CD4-positive, alpha-beta T cell treated with Interleukin-10 for 1 hour (primary cell): ENCODE data around the gene TRIO.

Experiments
- DNase-seq: peaks from one replicate; pipeline ENCODE4 v3.0.0-alpha.2; 2020

TRIO gene

DNA sequence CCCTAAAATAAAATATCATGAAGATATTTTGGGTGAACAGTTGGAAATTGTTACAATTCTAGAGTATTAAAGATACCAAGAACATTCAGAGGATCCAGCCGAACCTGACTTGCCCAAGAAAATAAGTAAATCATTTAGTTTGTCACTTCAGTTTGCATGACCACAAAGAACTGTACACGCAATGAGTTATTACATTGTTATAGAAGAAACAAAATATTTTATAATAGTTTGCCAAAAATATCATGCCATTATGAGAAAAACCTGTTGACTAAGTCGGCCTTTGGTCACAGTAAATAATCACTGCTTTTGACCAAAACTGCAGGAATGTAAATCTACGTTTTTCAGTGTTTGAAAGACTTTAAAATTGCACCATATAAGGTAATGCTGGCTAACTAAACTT, 27.9 kb downstream of the TRIO start:
- DNase-seq, result no peak

DNA sequence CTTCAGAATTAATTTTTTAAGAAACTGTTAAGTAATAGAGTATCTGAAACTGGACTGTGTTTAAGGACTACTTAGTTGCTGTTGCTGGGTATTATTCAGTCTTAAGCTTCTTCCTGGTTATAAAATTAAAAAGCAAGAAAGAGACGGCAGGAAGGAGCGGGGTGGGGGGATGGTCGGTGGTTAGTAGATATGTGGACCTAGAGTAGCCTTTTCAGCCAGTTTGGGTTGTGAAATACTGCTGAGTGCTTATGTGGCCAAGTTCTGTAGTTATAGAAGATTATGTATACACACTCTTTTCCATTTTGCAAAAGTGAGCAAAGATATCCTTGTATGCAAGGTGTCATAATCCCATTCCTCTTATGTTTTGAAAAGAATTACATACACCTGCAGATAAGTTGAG, 28.5 kb downstream of the TRIO start:
- DNase-seq, result no peak

DNA sequence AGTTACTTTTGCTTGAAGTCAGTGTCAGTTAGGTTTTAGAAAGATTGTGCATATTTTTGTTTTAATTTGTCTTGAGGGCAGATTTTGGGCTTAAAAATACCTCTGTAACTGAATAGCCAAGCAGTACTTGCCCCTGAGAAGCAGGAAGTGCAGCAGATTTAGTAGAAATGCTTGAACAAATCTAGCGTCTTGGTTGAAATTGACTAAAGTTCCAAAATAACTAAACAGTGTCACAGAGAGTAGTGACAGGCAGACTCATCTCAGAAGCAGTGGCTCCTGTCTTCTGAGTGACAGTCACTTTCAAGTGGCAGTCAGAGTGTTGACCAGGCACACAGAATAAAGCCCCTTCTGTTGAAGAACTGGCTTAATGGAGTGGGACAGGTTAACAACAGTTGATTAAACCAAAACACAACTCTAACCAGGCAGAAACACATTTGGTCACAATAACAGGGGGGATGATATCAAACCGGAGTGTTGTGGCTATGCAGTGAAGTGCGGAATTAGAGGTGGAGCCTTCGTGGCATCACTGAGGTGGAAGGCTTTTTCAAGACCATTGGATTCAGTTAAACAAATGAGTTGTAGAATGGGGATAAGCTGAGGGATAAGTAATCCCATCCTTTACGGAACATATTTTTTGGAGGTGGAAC, 29.1 kb downstream of the TRIO start:
- no peak for DNase-seq

DNA sequence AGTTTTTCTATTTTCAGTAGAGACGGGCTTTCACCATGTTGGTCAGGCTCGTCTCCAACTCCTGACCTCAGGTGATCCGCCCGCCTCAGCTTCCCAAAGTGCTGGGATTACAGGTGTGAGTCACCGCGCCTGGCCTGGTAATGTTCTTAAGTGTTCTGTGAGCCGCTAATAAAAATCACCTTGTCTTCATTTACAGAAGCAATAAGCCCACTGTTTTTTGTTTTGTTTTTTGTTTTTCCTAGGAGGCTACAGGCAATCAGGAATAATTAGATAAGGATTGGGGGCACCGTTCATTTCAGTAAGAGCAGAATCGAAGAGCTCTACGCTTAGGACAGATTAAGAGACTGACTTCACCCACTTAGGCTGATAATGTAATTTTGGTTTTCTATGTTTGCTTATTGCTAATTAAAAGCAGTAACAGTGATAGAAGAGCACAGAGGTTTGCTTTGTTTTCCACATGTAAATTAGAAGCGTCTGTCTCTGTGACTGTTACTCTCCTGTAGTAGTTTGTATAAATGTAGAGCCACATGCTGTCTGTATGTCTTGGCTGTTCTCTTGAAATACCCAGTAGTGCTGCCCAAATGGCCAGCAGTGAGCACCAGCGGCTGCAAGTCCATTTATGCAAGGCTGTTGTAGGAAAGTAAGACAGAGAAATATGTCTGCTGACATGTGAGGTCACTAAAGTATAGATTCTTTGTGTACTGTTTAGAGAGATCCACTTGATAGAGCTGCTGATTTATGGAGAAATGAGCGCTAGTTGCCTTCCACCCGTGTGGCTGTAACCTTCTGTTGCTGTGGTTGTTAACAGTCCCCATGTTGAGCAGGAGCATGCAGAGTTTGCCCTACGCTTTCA, 30.5 kb downstream of the TRIO start:
- no peak for DNase-seq

DNA sequence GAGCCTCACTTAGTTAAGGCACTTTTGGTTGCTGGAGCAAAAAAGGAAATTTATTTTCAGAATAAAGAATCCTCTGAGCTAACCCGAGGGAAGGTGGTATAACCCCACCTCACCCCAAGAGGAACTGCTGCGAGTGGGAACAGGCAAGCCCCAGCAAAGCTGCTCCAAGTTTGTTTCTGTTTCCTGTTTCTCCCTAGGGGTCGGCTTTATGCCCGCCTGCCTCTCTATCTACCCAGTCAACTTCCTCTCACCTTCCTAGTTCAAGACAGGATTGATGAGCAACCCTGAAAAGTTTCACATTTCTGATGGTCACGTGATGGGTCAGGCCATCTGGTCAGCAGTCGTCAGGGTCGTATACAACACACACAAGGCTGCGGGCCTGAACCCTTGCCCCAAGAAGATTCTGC, 31.1 kb downstream of the TRIO start:
- no peak for DNase-seq

DNA sequence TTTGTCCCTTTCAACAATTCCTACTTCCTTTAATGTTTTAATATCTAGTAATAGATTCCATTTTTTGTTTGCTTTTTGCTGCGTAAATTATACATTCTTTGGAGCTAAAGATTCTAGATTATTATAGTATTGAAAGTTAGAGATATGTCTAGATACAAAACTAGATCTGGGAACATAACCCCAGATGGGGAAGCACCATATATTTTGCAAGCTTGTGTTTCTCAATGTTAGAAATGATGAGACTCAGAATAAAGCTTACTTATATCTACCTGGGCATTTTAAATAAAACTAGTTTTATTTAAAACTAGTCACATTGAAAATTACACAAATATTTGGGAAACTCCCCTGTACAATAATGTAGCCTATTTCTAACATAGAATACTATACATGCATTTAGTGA, 32.2 kb downstream of the TRIO start:
- no peak for DNase-seq

DNA sequence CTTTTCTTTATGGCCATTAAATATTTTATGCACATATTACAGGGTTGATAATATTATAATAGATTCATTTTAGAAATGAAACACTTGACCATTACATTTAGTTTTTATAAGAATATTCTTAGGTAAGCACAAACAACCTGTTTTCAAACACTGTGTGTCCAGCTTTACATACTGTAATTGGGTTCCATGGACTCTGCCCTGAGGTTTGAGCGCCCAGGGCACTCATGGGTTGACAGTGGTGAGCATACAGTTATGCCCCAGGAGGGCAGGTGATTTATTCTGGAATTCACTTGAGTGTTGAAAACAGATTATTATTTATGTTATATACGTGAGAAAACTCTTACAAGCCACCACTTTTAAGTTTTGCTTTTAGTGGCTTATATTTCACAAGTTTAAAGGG, 33.7 kb downstream of the TRIO start:
- DNase-seq, result no peak

DNA sequence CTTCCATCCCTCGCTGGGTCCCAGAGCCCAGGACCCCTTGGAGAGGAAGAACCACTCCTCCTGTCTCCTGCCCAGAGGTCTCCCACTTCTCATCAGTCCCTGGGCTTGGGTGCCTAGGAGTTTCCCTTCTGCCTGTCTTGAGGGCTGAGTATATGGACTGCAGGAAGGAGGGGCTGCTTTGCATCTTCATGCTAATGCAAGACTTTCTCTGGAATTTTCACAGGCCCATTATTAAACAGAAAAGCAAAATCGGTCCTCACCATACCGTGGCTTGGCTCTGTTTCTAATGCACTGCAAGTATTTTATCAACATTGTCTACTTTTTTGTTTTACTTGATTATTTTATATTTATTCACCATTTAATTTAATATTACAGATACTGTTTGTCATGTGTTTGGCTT, 34.5 kb downstream of the TRIO start:
- DNase-seq, result no peak

DNA sequence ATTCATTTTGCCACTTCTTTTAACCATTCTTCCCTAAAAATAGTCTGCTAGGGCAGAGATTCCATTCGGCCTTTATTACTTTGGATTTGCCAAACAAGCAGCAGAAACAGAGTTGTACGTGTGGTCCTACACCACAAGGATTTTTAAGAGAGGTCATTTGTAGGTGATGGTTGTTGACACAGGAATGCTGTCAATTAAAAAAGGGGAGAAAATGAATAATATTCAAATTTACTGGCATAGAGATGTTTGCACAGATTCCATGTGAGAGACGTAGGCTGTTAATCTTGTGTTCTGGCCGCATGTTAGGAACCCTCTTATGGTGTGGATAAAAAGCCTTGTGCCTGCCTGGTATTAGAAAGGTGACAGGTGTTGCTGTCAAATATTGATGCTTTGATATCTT, 34.9 kb downstream of the TRIO start:
- no peak for DNase-seq

DNA sequence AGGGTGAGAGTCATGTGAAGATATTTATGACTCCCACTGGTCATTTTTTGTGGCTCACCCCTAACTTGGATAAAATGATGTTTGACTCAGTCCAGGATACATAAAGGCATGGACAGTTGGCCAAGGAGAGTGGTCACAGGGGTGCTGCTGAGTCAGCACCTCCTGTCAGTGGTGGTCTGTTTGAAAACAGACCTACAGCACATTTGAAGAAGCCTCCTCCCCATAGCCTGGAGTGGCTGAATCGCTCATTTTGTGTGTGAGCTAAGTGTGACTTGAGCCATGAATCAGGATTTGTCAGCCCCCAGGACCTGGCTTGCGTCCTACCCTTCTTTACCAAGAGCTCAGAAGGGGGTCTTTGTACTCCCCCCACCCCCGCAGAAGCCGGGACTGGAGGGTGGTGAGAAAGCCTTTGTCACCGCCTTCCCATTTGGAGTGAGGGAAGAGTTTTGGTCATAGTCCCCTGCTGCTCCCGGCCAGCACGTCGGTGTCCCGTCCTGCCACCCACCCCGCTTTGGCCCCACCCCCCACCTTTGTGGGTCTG, 35.6 kb downstream of the TRIO start:
- no peak for DNase-seq

DNA sequence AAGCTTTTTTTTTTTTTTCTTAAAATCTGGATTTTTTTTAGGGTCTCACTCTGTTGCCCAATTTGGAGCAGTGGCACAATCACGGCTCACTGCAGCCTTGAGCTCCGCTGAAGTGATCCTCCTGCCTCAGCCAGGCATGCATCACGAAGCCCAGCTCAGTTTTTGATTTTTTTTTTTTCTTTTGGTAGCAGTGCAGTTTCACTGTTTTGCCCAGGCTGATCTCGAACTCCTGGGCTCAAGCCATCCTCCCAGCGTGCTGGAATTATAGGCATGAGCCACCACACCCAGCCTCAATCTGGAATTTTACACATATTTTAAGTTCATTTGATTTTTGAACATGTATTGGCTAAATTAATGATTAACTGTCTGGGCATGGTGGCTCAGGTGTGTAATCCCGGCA, 36.3 kb downstream of the TRIO start:
- no peak for DNase-seq

DNA sequence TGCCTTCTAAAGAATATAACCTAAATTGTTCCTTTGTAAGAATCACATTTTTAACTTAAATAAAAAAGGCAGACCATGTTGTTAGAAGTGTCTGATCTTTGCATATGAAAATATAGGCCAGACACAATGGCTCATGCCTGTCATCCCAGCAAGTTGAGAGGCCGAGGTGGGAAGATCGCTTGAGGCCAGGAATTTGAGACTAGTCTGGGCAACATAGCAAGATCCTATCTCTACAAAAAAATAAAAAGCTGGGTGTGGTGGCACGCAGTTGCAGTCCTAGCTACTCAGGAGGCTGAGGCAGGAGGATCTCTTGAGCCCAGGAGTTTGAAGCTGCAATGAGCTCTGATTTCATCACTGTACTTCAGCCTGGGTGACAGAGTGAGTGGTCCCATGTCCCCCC, 37.3 kb downstream of the TRIO start:
- no peak for DNase-seq

DNA sequence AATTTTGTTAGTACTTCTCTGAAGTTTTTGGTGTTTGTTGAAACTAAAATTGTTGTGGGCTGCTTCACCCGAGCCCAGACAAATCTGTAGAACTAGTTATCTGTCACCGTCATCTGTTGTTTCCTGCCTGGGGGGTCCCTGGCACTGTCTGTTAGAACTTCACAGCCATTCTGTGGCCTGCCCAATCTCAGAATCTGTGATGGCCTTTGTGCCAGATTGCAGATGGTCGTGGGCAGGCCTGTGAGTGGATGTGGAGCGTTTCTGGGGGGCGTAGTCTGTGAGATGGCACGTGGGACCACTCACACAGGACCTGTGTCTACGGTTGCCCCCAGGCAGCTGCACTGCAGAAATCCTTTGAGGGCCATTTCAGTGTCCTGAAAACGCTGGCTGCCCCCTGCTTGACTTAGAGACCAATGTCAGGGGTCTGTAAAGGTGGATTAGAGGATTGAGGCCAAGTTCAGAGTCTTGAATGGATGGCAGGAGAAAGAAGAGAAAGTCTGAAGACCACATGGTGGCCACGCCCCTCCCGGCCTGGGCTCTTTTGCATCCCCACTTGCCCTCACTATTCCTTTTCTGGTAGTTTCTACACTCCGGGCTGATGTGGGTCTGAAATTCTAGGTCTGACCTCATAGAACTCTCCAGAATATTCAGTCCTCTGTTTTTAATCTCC, 38.3 kb downstream of the TRIO start:
- DNase-seq, result no peak

DNA sequence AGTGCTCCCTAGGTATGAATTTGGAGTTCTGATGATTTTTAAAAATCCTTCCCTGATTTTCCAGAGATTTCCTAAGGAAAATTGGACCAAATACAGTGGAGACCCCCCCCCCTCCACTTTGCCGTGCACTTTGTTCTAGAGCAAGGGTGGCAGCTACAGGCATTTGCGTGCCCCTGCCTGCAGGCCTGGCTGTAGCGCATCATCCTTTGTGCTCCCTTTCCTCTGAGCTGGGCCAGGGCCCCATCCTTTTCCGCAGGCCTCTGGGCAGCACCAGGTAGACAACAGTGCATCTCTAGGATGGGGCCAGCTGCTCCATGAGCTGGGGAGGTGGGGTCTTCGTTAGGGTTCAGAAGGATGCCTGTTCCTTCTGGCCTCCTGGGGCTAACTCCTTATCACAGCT, 39.6 kb downstream of the TRIO start:
- no peak for DNase-seq

DNA sequence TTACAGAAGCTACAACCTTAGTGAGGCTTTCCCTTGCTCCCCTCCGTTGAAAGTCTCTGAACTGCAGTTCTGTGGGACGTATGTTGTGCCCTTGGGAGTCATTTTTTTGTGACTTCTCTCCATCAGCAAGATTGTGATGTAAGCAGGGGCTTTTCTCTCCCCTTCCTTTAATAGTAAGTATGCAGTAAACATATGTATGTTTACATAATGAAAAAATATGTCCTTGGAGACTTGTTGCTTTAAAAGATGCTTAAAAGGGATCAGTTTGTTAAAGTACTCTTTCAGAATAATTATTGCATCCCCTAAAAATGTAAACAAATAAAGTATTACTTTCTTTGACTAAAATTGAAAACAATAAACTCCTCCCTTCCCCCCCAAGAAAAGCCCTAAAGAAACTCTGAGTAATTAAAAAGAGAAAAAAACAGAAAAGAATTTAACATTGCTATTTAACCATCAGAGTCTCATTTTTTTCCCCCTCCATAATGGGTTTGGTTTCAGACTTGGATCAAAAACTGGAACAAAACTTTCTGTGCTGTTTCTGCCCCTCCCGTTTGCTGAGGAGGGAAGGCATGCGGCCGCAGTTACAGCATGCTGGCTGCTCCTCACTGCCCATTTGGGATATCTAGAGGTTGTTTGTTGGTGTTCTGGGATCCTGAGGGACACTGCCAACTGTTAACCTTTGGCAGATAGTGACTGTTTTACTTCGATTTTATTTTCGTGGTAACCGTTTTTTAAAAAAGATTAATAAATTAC, 40.2 kb downstream of the TRIO start:
- no peak for DNase-seq

DNA sequence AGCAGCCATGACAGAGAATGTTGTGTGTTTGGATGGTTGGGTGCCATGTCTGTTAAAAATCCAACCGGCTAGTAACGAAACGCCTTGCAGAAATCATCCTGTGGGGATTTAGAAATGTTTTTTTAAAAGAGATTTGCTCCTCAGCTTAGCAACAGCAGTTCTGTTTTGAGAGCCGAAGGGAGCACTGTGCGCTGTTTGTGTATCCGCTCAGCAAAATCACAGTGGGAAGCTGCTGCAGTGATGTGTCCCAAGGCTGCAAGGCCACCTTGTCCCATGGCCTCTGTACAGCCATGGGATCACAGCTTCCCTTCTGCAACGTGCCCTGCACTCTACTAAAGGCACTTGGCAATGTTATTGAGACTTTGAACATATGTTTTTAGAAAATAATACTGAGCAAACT, 40.9 kb downstream of the TRIO start:
- no peak for DNase-seq

DNA sequence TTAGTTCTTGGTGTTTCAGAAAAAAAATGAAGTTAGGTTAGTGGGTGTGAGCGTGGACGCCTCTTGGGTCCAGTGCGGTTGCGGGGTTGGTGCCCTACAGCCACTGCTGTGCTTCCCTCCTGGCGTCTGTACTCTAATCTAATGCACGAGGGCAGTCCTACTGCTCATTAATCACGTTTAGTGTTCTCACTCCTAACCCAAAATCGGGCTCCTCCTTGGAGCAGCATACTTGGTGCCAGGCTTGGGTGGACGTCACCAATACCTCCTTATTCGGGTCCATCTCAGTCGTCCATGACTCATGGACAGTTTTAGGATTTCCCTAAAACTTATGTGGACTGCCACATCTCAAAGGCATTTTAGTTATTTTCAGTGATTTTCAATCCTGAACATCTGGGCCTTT, 41.6 kb downstream of the TRIO start:
- no peak for DNase-seq

DNA sequence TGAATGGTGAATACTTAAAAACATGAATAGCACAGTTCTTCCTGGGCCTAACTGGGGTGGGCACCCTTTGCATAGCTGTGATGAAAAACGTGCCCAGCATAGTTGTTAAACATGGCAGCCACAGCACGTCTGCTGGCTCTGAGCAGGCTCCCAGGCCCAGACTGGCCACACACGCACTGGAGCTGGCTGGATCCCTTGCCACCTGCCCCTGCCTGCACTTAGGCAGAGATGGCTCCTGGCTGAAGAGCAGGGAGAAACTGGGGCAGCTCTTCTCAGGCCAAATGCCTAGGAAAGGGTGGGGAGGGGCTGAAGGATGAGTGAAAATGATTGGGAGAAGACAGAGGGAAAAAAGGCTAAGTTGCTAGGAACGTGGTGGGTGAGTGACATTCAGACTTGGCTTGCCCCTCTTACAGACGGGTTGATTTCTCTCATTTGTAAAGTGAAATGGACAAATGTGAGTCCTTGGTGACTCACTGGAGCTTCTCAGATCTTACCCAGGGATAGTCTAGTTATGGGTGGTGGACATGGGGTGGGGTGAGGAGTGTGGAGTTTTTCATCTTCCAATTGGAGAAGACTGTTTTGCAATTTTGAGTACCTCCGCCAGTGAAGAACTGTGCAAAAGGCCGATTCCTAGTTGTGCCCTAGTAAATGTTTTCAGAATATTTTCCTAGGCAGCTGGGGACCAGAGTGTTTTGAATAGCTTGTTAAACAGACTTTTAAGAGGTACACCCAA, 42.4 kb downstream of the TRIO start:
- DNase-seq, result no peak

DNA sequence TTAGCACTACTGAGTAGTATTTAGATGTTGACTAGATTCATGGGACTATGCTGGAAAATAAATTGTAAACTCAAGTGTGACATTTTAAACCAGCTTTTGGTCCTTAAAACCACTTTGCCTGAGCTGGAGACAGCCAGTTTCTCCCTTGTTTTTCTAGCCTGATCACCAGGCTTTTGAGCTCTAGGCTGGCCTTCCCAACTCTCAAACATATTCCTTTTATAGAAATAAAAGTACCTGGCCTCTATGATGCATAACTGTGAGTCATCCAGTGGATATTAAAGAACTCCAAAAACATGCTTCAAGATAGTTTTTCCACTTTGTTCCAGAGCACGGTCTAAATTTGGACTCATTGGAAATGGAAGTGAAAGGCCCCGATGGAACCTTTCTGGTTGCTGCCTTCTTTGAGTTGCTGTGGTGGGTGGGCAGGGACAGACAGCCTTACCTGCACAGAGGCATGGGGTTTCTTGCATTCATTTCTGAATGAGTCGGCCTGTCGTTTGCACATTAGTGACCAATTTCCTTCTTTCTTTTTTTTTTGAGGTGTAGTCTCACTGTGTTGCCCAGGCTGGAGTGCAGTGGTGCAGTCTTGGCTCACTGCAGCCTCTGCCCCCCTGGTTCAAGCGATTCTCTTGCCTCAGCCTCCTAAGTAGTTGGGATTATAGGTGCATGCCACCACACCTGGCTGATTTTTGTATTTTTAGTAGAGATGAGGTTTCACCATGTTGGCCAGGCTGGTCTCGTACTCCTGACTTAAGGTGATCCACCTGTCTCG, 43.1 kb downstream of the TRIO start:
- no peak for DNase-seq

DNA sequence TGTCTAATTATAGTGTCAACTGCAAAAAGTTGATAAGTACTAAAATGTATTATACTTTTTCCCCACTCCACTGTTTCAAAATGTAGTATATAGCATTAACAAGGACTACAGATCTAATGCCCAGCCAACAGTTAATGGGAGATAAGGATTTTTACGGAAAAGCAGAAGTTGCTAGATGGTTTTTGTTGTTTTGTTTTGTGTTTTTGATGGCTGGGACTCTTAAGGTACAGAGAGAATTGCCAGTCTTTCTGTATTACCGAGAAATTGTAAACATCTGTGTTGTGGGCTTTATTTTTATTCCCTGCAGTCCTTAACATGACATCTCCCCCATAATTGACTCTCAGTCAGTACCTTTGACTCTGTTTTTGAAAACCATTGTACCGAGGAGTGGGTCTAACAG, 44.0 kb downstream of the TRIO start:
- no peak for DNase-seq

DNA sequence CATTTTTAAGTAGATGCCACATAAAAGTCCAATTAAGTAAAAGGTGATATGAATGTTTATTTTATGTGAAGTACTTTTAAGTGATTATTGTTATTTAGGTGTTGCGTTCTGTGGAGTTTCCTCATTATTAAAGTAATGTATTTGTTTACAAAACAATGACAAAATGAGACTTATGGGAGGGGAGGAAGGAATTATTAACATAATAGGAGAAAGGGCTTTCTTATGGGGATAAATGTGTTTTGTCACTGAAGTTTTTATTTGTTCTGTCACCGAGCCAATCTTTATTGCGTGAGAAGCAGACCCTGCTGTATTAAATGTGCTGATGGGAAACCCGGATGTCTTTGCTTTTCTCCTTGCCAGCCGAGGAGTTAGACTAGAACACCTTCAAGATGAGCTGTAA, 44.5 kb downstream of the TRIO start:
- no peak for DNase-seq

DNA sequence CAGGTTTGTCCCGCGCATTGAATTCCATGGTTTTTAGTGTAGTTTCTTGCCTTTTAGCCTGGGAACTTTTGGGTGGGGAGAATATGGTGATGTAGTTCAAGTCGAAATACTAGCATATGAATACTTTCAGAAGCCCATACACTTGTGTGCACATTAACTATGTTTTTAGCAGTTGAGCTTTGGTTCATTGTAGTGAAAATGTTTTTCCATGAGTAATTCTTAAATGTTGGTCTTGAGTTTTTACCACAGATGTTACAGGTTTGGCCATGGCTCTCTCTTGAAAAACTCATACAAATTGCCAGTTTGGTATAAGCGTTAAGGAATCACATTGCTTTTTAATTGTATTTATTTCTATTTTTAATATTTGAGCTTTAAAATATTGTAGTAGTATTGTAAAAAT, 45.6 kb downstream of the TRIO start:
- no peak for DNase-seq
